Measurements from ENCODE around the gene SMYD2.

The SMYD2 gene, protein sequence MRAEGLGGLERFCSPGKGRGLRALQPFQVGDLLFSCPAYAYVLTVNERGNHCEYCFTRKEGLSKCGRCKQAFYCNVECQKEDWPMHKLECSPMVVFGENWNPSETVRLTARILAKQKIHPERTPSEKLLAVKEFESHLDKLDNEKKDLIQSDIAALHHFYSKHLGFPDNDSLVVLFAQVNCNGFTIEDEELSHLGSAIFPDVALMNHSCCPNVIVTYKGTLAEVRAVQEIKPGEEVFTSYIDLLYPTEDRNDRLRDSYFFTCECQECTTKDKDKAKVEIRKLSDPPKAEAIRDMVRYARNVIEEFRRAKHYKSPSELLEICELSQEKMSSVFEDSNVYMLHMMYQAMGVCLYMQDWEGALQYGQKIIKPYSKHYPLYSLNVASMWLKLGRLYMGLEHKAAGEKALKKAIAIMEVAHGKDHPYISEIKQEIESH

DNA sequence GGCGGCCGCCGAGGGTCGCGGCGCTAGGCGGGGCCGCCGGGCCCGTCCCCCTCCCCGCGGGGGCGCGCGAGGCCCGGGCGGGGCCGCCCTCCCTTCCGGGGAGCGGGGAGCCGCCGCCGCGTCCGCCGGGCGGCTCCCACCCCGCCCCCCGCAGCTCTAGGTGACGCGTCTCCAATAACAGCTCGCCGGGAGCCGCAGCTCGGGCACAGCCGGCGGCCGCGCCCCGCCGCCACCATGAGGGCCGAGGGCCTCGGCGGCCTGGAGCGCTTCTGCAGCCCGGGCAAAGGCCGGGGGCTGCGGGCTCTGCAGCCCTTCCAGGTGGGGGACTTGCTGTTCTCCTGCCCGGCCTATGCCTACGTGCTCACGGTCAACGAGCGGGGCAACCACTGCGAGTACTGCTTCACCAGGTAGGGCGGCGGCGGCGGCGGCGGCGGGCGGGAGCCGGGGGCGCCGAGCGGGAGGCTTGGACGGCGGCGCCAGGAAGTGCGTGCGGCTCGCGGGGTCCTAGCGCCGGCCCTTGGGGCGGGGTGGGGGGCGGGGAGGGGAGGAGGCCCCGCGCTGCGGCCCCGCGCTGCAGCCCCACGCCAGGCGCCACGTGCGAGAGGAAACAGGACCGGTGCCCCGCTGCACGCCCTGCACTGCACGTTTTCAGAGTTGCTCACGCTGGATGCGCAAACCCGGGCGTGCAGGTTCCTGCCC lies at the start of gene SMYD2:
Gene SMYD2, plus strand, starts transcription at position 139 of the 699 bp plus-strand sequence. Its CDS starts 96 bp downstream, at position 235.
- peak; percentile 39 to 47 for DNase-seq (ENCODE audit: low read depth in 1 of 2, low spot score in 1 of 2)

- no peak for DNase-seq (ENCODE audit: low read depth in 1 of 2, low spot score in 1 of 2)
Observed at GRCh38 chr1:214233856-214234634, 46.9 kb upstream of the SMYD2 start.

GRCh38 chr1:214234635-214235025 lies 46.3 kb upstream of the SMYD2 start:
- DNase-seq (ENCODE audit: low read depth in 1 of 2, low spot score in 1 of 2) = no peak

DNA sequence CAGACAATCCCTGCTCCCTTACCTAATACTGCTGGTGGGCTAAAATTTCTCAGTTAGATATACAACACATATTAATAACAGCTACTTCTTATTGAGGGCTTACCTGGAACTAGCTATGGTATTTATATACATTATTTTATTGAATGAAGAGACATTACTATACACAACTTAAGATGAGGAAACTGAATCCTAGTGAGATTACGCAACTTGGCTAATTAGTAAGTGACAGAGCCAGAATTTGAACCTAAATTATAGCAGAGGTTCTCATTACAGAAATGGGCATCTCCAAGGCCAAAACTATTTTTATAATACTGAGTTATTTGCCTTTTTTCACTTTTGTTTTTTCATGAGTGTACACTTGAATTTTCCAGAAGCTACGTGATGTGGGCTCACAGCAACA lies 44.5 kb upstream of the SMYD2 start:
- DNase-seq (ENCODE audit: low read depth in 1 of 2, low spot score in 1 of 2) = no peak

GRCh38 chr1:214241060-214241459 lies 39.9 kb upstream of the SMYD2 start:
- DNase-seq (ENCODE audit: low read depth in 1 of 2, low spot score in 1 of 2) = no peak

GRCh38 chr1:214244252-214244651 lies 36.7 kb upstream of the SMYD2 start:
- no peak for DNase-seq (ENCODE audit: low read depth in 1 of 2, low spot score in 1 of 2)

GRCh38 chr1:214244841-214245240 lies 36.1 kb upstream of the SMYD2 start:
- DNase-seq (ENCODE audit: low read depth in 1 of 2, low spot score in 1 of 2) = no peak

- DNase-seq (ENCODE audit: low read depth in 1 of 2, low spot score in 1 of 2) = no peak
Observed at GRCh38 chr1:214247501-214248041, 33.4 kb upstream of the SMYD2 start.

GRCh38 chr1:214248311-214249085 lies 32.5 kb upstream of the SMYD2 start:
- DNase-seq (ENCODE audit: low read depth in 1 of 2, low spot score in 1 of 2) = no peak

DNA sequence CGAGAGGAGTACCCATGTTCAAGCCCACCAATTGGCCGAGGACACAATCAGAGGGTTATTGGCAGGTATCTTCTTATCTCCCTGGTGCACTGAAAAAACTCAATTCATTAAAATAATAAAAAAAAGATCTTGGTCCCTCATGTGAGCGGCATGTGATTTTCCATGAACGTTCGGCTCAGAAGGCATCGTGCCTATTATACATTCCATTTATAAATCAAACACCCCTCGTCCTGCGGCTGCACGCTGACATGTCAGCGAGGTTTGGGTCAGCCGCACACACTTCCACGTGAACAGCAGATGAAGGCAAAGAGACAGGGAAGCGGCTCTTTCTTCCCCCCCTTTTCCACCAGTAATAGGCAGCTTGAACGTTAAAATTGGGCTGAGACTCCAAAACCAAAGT lies 31.3 kb upstream of the SMYD2 start:
- no peak for DNase-seq (ENCODE audit: low read depth in 1 of 2, low spot score in 1 of 2)

- no peak for DNase-seq (ENCODE audit: low read depth in 1 of 2, low spot score in 1 of 2)
Observed at GRCh38 chr1:214251354-214251753, 29.6 kb upstream of the SMYD2 start.

DNA sequence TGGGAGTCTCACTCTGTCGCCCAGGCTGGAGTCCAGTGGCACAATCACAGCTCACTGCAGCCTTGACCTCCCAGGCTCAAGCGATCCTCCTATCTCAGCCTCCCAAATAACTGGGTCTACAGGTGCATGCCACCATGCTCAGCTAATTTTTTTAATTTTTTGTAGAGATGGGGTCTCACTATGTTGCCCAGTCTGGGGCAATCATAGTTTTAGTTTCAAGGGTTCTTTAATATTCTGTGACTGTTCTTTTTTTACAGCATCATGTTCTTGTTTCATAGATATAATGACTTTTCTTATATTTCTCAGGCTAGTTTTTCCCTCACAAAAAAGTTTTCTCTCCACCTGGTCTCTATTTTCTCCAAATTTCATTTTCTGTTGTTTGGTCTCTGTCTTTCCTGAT lies 25.4 kb upstream of the SMYD2 start:
- no peak for DNase-seq (ENCODE audit: low read depth in 1 of 2, low spot score in 1 of 2)

DNA sequence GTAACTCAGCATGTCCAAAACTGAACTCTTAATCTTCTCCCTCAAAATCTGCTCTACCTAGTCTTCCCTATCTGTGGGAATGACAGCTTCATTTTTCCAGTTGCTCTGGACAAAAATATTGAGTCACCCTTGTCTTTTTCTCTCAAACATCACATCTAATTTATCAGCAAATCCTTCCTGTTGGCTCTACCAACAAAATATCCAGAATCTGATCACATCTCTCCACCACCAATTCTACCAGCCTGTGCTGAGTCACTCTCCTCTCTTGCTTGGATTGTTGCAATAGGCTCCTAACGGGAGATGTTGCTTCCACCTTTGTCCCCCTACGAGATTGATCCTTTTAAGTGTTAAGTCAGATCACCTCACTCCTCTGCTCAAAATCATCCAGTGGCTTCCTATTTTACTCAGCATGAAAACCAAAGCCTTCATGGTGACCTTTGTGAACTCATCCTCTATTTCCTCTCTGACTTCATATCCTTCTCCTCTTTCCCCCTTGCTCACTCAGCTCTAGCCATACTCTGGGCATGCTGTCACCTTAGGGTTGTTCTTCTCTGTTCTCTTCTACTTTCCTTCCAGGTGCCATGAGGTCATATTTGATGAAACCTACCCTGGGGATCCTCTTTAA lies 21.5 kb upstream of the SMYD2 start:
- DNase-seq (ENCODE audit: low read depth in 1 of 2, low spot score in 1 of 2) = no peak

GRCh38 chr1:214260561-214261205 lies 20.3 kb upstream of the SMYD2 start:
- no peak for DNase-seq (ENCODE audit: low read depth in 1 of 2, low spot score in 1 of 2)

GRCh38 chr1:214261206-214262123 lies 19.5 kb upstream of the SMYD2 start:
- peak; percentile 60 to 67 for DNase-seq (ENCODE audit: low read depth in 1 of 2, low spot score in 1 of 2)

DNA sequence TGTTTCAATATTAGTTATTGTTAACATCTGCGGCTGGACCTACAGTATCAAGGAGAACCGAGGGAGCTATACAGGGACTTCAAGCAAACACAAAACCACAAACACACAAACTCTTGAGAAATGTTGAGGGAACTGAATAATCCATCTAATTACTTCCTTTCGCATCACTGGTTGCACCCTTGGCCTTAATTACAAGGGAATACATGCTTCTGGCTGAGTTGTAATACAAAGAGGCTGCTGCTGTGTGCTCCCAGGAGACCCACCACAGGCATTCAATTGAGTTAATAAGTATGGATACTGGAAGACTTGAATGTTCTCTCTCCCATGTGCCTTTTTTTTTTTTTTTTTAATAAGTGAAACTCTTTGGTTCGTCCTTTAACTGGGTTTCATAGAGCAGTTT lies 16.8 kb upstream of the SMYD2 start:
- DNase-seq (ENCODE audit: low read depth in 1 of 2, low spot score in 1 of 2) = no peak

GRCh38 chr1:214264976-214265375 lies 16.0 kb upstream of the SMYD2 start:
- no peak for DNase-seq (ENCODE audit: low read depth in 1 of 2, low spot score in 1 of 2)

DNA sequence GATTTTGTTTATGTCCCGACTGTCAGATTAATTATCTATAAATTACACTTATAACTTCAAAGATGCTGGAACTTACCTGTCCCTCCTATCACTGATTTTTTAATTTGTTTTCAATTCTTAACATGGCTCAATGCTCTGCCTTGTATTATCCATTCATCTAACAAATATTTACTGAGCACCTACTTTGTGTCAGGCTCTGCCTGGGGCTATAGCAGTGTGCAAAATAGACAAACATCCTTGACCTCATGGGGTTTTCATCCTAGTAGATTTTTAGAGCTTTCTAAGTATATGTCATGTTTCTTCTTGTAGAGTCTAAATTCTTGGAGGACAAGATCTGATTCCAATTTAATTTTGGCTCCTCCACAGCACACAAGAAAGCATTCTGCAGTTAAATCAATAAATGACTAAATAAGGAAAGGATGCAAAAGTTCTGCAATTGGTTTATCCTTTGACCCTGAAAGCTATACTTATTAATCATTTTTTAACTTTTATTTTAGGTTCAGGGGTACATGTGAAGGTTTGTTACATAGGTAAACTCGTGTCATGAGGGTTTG lies 10.8 kb upstream of the SMYD2 start:
- DNase-seq (ENCODE audit: low read depth in 1 of 2, low spot score in 1 of 2) = no peak
